ENCODE measurements around the gene OR1Q1. TPM values are rescaled to one million over a fixed set of nuclear protein-coding genes. Genes with fewer than 3 reads are reported as not detected.

Gene OR1Q1
- total and polyA plus RNA-seq, 2 of the 8 experiments (the other 6 are each of a cell fraction or from before 2014, with no cell fraction given), result not detected

GRCh38 chr9:122661416-122661815 is 46.9 kb downstream of the OR1Q1 start, which contains the start of gene OR1L1:
OR1L1 (plus strand) TSS chr9:122661716; CDS start chr9:122661716, 0 bp downstream.
- Histone ChIP-seq H3K23ac (ENCODE audit: insufficient read length) (no peak within 1 kb of the TSS), H2BK12ac (ENCODE audit: low read depth, low read length) (no peak within 1 kb of the TSS), H2AFZ (ENCODE audit: low read length) (no peak within 1 kb of the TSS), H3K4me1 (replicated peaks in 1 of 4; ENCODE audit: control insufficient read depth in 3 of 4, insufficient read depth in 4 of 4, low read length in 3 of 4) (no peaks in the 10 kb centered on the region), H4K91ac (replicated peaks; ENCODE audit: insufficient read length, low read length) (no peak within 1 kb of the TSS), H2BK5ac (ENCODE audit: low read depth, low read length) (no peak within 1 kb of the TSS), H2BK15ac (ENCODE audit: low read length) (no peak within 1 kb of the TSS), H3K79me1 (ENCODE audit: low read depth, low read length) (no peaks in the 10 kb centered on the region), H2AK5ac (ENCODE audit: low read depth, low read length) (no peak within 1 kb of the TSS), H3K9me3 (ENCODE audit: insufficient read depth in 2 of 2, low read depth in 1 of 2, low read length in 1 of 2) (peaks cover 68 to 74% of the 10 kb centered on the region in 2 experiments), H3K79me2 (ENCODE audit: control insufficient read depth in 1 of 2, insufficient read depth in 2 of 2, low read length in 2 of 2) (no peaks in the 10 kb centered on the region), H3K4me3 (ENCODE audit: extremely low read depth in 1 of 4, insufficient read depth in 2 of 4, low read depth in 3 of 4, low read length in 4 of 4) (no peak within 1 kb of the TSS), H4K8ac (ENCODE audit: extremely low read depth, insufficient read depth, low read length) (no peak within 1 kb of the TSS), H3K36me3 (ENCODE audit: control insufficient read depth in 2 of 4, insufficient read depth in 4 of 4, low read length in 3 of 4) (no peaks in the 10 kb centered on the region), H3K4me2 (ENCODE audit: insufficient read depth in 1 of 2, low read depth in 2 of 2, low read length in 2 of 2) (no peak within 1 kb of the TSS), H3K14ac (ENCODE audit: insufficient read length) (no peak within 1 kb of the TSS), H3K9ac (replicated peaks in 1 of 4; ENCODE audit: extremely low read depth in 1 of 4, low read depth in 3 of 4, low read length in 3 of 4) (no peak within 1 kb of the TSS), H3K4ac (replicated peaks; ENCODE audit: insufficient read length, low read depth, low read length) (no peak within 1 kb of the TSS), H2BK20ac (ENCODE audit: low read length) (no peak within 1 kb of the TSS), H4K20me1 (replicated peaks in 1 of 2; ENCODE audit: control insufficient read depth in 1 of 2, insufficient read depth in 2 of 2, low read length in 2 of 2) (no peaks in the 10 kb centered on the region), H3K18ac (ENCODE audit: extremely low read depth, low read length) (no peak within 1 kb of the TSS), H2BK120ac (replicated peaks; ENCODE audit: low read depth, low read length) (no peak within 1 kb of the TSS), H3K56ac (replicated peaks; ENCODE audit: insufficient read length, low read depth, low read length) (no peak within 1 kb of the TSS), H3K27ac (ENCODE audit: low read depth, low read length) (no peak within 1 kb of the TSS), H3K27me3 (replicated peaks in 1 of 4; ENCODE audit: control insufficient read depth in 3 of 4, extremely low read depth in 1 of 4, insufficient read depth in 3 of 4, low read length in 3 of 4) (no peaks in the 10 kb centered on the region), H4K5ac (ENCODE audit: insufficient read length, low read depth, low read length) (no peak within 1 kb of the TSS), H3K23me2 (ENCODE audit: low read depth, low read length) (no peaks in the 10 kb centered on the region)
- WGBS, 2 experiments (ENCODE audit: extremely low coverage in 1 of 2, insufficient coverage in 1 of 2, insufficient read length in 1 of 2, insufficient replicate concordance in 2 of 2, low coverage in 1 of 2, low lambda C conversion rate in 2 of 2, missing lambda C conversion rate in 1 of 2), result 31% methylated on average over 2 of the region's 2 CpGs; no CpG with 5 or more reads in 1 of the 2 experiments
- no peak for DNase-seq (ENCODE audit: low read depth in 1 of 2, low spot score in 2 of 2)
- POLR2A ChIA-PET (ENCODE audit: partially characterized antibody), result no interaction called here
- no peak for FAIRE-seq
- CTCF ChIA-PET (ENCODE audit: partially characterized antibody), result no interaction called here
- no peak for TF ChIP-seq POLR2A (IDR thresholded peaks at IDR 0.05; ENCODE audit: control extremely low read depth in 1 of 2, low read depth in 2 of 2, low read length in 2 of 2)
- no peak for TF ChIP-seq FOSL1 (IDR thresholded peaks at IDR 0.05; ENCODE audit: insufficient read depth, low read depth, low read length)
- no peak for TF ChIP-seq ASH2L (IDR thresholded peaks at IDR 0.05; ENCODE audit: low read length)
- TF ChIP-seq SIRT6 (IDR thresholded peaks at IDR 0.05; ENCODE audit: low read length), result no peak
- TF ChIP-seq CTBP2 (IDR thresholded peaks at IDR 0.05; ENCODE audit: borderline replicate concordance, insufficient read depth, insufficient read length, low read length), result no peak
- TF ChIP-seq RNF2 (IDR thresholded peaks at IDR 0.05; ENCODE audit: borderline replicate concordance, low read depth, low read length, missing control alignments, poor library complexity, severe bottlenecking), result no peak
- TF ChIP-seq KDM4A (IDR thresholded peaks at IDR 0.05; ENCODE audit: low read depth, low read length, severe bottlenecking), result no peak
- no peak for TF ChIP-seq HDAC6 (IDR thresholded peaks at IDR 0.05; ENCODE audit: low read depth, low read length)
- no peak for TF ChIP-seq PHF8 (conservative IDR thresholded peaks at IDR 0.05; ENCODE audit: low read depth, low read length)
- TF ChIP-seq CTCF (IDR thresholded peaks at IDR 0.05; ENCODE audit: control extremely low read depth in 1 of 3, insufficient read depth in 1 of 3, low read depth in 1 of 3, low read length in 3 of 3), result no peak
- no peak for TF ChIP-seq TEAD4 (IDR thresholded peaks at IDR 0.05; ENCODE audit: low read depth, low read length)
- no peak for TF ChIP-seq EP300 (IDR thresholded peaks at IDR 0.05; ENCODE audit: borderline replicate concordance in 1 of 2, low read depth in 2 of 2, low read length in 2 of 2)
